HPDE6-E6E7 (cell line): ENCODE results near the gene CADPS2.
A peak's percentile ranks its signal among the peaks of the same experiment; 100 is the strongest.
"Not testable (repeated sequence)": the region's sequence is repeated elsewhere in the genome, so short reads cannot be mapped to it uniquely, and the experiment has no call there.

ENCODE experiments used
- DNase-seq: peaks from one replicate; pipeline ENCODE4 v3.0.0; 2011; ENCODE audit warnings: missing footprints; ENCODE audit errors: extremely low spot score

The CADPS2 gene

GRCh38 chr7:122850528-122850927 lies 35.7 kb downstream of the CADPS2 start:
- DNase-seq, result no peak

GRCh38 chr7:122849957-122850328 lies 36.3 kb downstream of the CADPS2 start:
- no peak for DNase-seq

- DNase-seq, result no peak
Measured at GRCh38 chr7:122849322-122849956, 36.8 kb downstream of the CADPS2 start.

- DNase-seq, result no peak
Measured at GRCh38 chr7:122847871-122848473, 38.3 kb downstream of the CADPS2 start.

- DNase-seq, result no peak
Measured at GRCh38 chr7:122846591-122846990, 39.7 kb downstream of the CADPS2 start.

- no peak for DNase-seq
Measured at GRCh38 chr7:122845286-122845685, 41.0 kb downstream of the CADPS2 start.

- no peak for DNase-seq
Measured at GRCh38 chr7:122844191-122844988, 41.9 kb downstream of the CADPS2 start.

- DNase-seq, result no peak
Measured at GRCh38 chr7:122842971-122843370, 43.3 kb downstream of the CADPS2 start.

- not testable (repeated sequence) for DNase-seq
Measured at GRCh38 chr7:122836286-122836685, 50.0 kb downstream of the CADPS2 start.

GRCh38 chr7:122834571-122834942 lies 51.7 kb downstream of the CADPS2 start:
- DNase-seq, result not testable (repeated sequence)

- DNase-seq, result no peak
Measured at GRCh38 chr7:122833888-122834570, 52.2 kb downstream of the CADPS2 start.

GRCh38 chr7:122831436-122831835 lies 54.8 kb downstream of the CADPS2 start:
- DNase-seq, result no peak

- DNase-seq, result no peak
Measured at GRCh38 chr7:122829962-122830361, 56.3 kb downstream of the CADPS2 start.

GRCh38 chr7:122827763-122828162 lies 58.5 kb downstream of the CADPS2 start:
- no peak for DNase-seq

GRCh38 chr7:122813845-122814244 lies 72.4 kb downstream of the CADPS2 start:
- DNase-seq, result no peak

GRCh38 chr7:122803851-122804250 lies 82.4 kb downstream of the CADPS2 start:
- no peak for DNase-seq

- peak; percentile 9 for DNase-seq
Measured at GRCh38 chr7:122803323-122803722, 82.9 kb downstream of the CADPS2 start.

- no peak for DNase-seq
Measured at GRCh38 chr7:122802301-122802751, 83.9 kb downstream of the CADPS2 start.

- no peak for DNase-seq
Measured at GRCh38 chr7:122791959-122792545, 94.2 kb downstream of the CADPS2 start.

- DNase-seq, result no peak
Measured at GRCh38 chr7:122790591-122790990, 95.7 kb downstream of the CADPS2 start.

- DNase-seq, result no peak
Measured at GRCh38 chr7:122790132-122790531, 96.1 kb downstream of the CADPS2 start.

GRCh38 chr7:122789156-122789555 lies 97.1 kb downstream of the CADPS2 start:
- no peak for DNase-seq
